Endothelial cell (in vitro differentiated cells): ENCODE measurements around the gene ACP1. TPM values are rescaled to one million over a fixed set of nuclear protein-coding genes. Genes with fewer than 3 reads are reported as not detected.

Source experiments
- DNase-seq: peaks from one replicate; pipeline ENCODE4 v3.0.0; 2021; ENCODE audit warnings: low spot score
- H3K27ac Mint-ChIP-seq: one replicate; pipeline ENCODE4 v1.8.0; 2021; ENCODE audit warnings: mixed read lengths, inconsistent platforms; ENCODE audit not compliant: unreplicated experiment
- H3K27me3 Mint-ChIP-seq: one replicate; pipeline ENCODE4 v1.8.0; 2021; ENCODE audit warnings: mild to moderate bottlenecking, moderate library complexity, mixed read lengths, inconsistent platforms; ENCODE audit not compliant: unreplicated experiment
- H3K36me3 Mint-ChIP-seq: one replicate; pipeline ENCODE4 v1.8.0; 2021; ENCODE audit warnings: mild to moderate bottlenecking, low read depth, mixed read lengths, inconsistent platforms; ENCODE audit not compliant: unreplicated experiment
- H3K4me1 Mint-ChIP-seq: one replicate; pipeline ENCODE4 v1.8.0; 2021; ENCODE audit warnings: mild to moderate bottlenecking, mixed read lengths, inconsistent platforms; ENCODE audit not compliant: unreplicated experiment
- H3K4me3 Mint-ChIP-seq: one replicate; pipeline ENCODE4 v1.8.0; 2021; ENCODE audit warnings: mild to moderate bottlenecking, mixed read lengths, inconsistent platforms; ENCODE audit not compliant: unreplicated experiment
- H3K9me3 Mint-ChIP-seq: one replicate; pipeline ENCODE4 v1.8.0; 2021; ENCODE audit warnings: mixed read lengths, inconsistent platforms; ENCODE audit not compliant: unreplicated experiment
- total RNA-seq: library from RNA; stranded (reverse); fragmentation: NEBNext Ultra II Directional; extraction: Animal tissue kit (Norgen Biotek cat#: 25700); gene quantifications from one replicate; pipeline ENCODE4 v1.2.1, GENCODE V29; 2021; ENCODE audit not compliant: unreplicated experiment
- TF ChIP-seq, protein P1 (sequence below): fragments of 200-600 bp; sonication (generic); IDR thresholded peaks from one replicate; pipeline ENCODE4 v1.5.0; 2021; ENCODE audit warnings: antibody characterized with exemption; ENCODE audit not compliant: unreplicated experiment

ACP1 gene
- total RNA-seq, 1 donor from 2014 or later = 104 TPM

DNA sequence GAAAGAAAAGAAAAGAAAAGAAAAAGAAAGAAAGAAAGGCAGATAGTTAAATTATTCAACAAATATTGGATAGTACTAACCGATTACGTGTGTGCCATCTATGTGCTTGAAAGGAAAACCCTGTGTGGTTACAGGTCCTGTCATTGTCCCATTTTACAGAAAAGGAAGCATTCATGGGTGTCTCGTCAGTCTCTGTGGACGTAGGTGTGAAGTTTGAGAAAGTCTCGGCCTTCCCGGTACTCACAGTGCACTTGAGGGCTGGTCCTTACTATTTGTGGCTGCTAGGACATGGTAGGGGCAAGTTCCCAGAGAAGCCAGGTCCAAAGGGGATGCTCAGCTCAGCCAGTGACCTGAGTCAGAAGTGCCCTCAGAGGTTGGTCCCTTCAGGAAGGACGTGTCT is 20.2 kb upstream of the ACP1 start:
- Mint-ChIP-seq H3K36me3 (peaks cover 15% of the 10 kb centered on the region), H3K27ac (no peak overlapping the region), H3K9me3 (no peaks in the 10 kb centered on the region), H3K4me1 (no peaks in the 10 kb centered on the region), H3K4me3 (no peak overlapping the region), H3K27me3 (no peaks in the 10 kb centered on the region)
- TF ChIP-seq, protein P1, sequence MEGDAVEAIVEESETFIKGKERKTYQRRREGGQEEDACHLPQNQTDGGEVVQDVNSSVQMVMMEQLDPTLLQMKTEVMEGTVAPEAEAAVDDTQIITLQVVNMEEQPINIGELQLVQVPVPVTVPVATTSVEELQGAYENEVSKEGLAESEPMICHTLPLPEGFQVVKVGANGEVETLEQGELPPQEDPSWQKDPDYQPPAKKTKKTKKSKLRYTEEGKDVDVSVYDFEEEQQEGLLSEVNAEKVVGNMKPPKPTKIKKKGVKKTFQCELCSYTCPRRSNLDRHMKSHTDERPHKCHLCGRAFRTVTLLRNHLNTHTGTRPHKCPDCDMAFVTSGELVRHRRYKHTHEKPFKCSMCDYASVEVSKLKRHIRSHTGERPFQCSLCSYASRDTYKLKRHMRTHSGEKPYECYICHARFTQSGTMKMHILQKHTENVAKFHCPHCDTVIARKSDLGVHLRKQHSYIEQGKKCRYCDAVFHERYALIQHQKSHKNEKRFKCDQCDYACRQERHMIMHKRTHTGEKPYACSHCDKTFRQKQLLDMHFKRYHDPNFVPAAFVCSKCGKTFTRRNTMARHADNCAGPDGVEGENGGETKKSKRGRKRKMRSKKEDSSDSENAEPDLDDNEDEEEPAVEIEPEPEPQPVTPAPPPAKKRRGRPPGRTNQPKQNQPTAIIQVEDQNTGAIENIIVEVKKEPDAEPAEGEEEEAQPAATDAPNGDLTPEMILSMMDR = no peak
- DNase-seq = no peak

DNA sequence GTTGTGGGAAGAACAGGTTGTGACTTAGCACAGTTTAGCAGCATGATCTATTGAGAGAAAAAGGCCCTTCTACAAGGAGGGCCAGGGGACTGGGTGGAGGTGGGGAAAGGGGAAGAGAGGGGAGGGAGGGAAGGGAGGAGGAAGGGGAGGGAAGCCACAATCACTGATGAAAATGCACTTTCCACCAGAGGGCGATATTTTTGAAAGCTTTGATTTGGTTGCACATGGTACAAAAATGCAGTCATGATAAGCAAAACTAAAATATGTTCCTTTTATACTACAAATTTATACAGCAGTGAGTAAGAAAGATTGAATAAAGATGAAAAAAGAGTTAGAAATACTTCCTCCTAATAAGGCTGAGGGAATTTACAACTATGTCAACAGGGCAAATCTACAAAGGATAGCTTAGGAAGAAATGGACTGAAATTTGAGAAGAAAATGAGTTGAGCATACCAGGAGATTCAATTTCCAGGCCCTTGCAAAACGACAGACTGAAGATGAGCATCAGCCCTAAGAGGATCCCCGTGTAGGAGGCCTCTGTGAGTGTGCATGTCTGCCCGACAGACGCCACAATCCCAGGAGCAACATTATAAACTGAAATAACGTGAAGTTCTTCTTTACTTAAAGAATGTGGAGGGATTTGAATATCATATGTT is 18.1 kb upstream of the ACP1 start:
- H3K4me3 Mint-ChIP-seq = no peak overlapping the region

DNA sequence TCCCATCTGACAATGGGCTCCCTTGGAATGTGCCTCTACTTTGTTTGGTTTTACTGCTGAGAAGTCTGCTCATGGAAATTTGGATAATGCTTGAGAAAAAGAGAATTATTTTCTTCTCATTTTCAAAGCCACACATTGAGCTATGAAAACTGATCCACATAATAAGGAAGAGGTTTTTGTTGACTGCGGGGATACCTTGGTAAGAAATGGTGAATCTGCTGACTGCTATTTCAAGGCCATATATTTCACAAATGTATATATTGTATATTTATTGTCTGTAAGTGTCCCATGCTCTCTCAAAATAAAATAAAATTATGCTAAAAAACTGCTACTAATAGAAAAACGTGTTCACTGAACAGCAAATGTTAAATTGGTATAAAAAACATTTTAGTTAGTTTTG is 16.0 kb upstream of the ACP1 start:
- Mint-ChIP-seq H3K9me3 (no peaks in the 10 kb centered on the region), H3K36me3 (peaks cover 2% of the 10 kb centered on the region), H3K27ac (no peak overlapping the region), H3K4me3 (no peak overlapping the region), H3K4me1 (no peaks in the 10 kb centered on the region), H3K27me3 (no peaks in the 10 kb centered on the region)
- no peak for DNase-seq
- TF ChIP-seq, protein P1 = no peak

More for the DNA sequence above, 18.1 kb upstream of the ACP1 start:
- Mint-ChIP-seq H3K9me3 (no peaks in the 10 kb centered on the region), H3K27me3 (no peaks in the 10 kb centered on the region), H3K36me3 (peaks cover 11% of the 10 kb centered on the region), H3K27ac (no peak overlapping the region), H3K4me1 (no peaks in the 10 kb centered on the region)
- TF ChIP-seq, protein P1 = peak; percentile 82
- peak; percentile 54 for DNase-seq

DNA sequence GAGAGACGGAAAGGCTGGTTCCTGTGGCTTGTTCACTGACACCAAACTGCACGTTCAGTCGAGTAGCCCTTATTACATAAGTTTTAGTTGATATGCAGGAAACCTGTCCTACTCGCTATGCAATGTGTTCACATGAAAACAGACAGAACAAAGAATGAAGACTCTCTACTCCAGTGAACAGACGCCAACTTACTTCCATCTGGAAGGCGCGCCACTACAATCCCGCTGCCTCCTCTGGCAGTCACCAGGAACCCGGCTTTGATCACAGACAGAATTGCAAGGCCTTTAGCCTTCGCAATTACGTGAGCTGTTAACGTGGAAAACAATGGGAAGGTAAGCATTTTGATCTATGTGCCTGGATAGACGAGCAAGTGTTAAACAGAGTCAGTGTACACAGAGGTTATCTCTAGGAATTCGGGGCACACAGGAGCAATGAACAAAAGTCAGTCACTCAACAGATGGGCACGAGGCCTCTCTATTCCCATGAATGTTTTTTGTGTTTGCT is 15.2 kb upstream of the ACP1 start:
- Mint-ChIP-seq H3K9me3 (no peaks in the 10 kb centered on the region), H3K27me3 (no peaks in the 10 kb centered on the region), H3K27ac (no peak overlapping the region), H3K36me3 (no peaks in the 10 kb centered on the region), H3K4me1 (peaks cover 3% of the 10 kb centered on the region), H3K4me3 (no peak overlapping the region)
- TF ChIP-seq, protein P1 = no peak
- no peak for DNase-seq

GRCh38 chr2:252001-252602 is 12.6 kb upstream of the ACP1 start:
- Mint-ChIP-seq H3K9me3 (no peaks in the 10 kb centered on the region), H3K27ac (no peak overlapping the region), H3K4me1 (peaks cover 5% of the 10 kb centered on the region), H3K4me3 (no peak overlapping the region), H3K36me3 (no peaks in the 10 kb centered on the region), H3K27me3 (no peaks in the 10 kb centered on the region)
- DNase-seq = no peak
- TF ChIP-seq, protein P1 = no peak
